ENCODE data around the gene GVQW3. TPM values are rescaled to one million over a fixed set of nuclear protein-coding genes. Genes with fewer than 3 reads are reported as not detected.

GVQW3 gene
- total RNA-seq, 2 donors from 2014 or later, result 0.89 to 0.90 TPM

DNA sequence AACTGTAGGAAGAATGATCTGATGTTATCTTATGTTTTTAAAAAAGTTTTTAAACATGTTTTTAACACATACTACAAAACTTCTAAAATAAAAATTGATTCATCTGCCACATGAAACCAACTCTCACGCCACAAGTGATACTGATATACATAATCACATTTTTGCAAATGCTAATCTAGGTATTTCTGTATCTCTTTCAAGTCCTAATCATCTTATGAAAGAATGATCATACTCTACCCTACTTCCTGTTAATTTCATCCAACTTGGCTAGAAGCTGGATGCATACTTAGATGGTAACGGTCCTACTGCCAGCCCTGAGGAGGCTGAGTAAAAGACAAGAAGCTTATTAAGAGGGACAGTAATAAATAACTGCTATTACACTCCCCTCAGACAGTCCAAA, 19.3 kb upstream of the GVQW3 start:
- DNase-seq (ENCODE audit: low spot score), result no peak
- H3K4me3 ChIP-seq, result no peak overlapping the region
- H3K27ac ChIP-seq, result peak overlapping the region in 1 of 2 donors; percentile 33
- H3K36me3 ChIP-seq, result peaks cover 6% of the 10 kb centered on the region
- no peaks in the 10 kb centered on the region for H3K9me3 ChIP-seq
- TF ChIP-seq, protein P1, sequence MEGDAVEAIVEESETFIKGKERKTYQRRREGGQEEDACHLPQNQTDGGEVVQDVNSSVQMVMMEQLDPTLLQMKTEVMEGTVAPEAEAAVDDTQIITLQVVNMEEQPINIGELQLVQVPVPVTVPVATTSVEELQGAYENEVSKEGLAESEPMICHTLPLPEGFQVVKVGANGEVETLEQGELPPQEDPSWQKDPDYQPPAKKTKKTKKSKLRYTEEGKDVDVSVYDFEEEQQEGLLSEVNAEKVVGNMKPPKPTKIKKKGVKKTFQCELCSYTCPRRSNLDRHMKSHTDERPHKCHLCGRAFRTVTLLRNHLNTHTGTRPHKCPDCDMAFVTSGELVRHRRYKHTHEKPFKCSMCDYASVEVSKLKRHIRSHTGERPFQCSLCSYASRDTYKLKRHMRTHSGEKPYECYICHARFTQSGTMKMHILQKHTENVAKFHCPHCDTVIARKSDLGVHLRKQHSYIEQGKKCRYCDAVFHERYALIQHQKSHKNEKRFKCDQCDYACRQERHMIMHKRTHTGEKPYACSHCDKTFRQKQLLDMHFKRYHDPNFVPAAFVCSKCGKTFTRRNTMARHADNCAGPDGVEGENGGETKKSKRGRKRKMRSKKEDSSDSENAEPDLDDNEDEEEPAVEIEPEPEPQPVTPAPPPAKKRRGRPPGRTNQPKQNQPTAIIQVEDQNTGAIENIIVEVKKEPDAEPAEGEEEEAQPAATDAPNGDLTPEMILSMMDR (IDR thresholded peaks at IDR 0.05), result no peak
- H3K27me3 ChIP-seq, result no peaks in the 10 kb centered on the region
- H3K4me1 ChIP-seq, result peaks cover 0 to 4% of the 10 kb centered on the region in 2 donors

DNA sequence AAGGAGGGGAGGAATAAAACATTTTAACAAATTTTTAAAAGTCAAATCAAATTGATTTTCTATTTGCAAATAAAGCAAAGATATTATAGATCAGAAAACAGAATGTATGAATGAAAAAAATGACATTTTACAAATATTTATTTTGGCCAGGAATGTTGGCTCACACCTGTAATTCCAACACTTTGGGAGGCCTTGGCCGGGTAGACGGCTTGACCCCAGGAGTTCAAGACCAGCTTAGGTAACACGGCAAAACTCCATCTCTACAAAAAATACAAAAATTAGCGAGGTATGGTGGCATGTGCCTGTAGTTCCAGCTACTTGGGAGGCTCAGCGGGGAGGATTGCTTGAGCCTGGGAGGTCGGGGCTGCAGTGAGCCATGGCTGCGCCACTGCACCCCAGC, 18.4 kb upstream of the GVQW3 start:
- peaks cover 6% of the 10 kb centered on the region for H3K36me3 ChIP-seq
- no peak overlapping the region for H3K4me3 ChIP-seq
- H3K27me3 ChIP-seq, result no peaks in the 10 kb centered on the region
- H3K4me1 ChIP-seq, result peaks cover 0 to 4% of the 10 kb centered on the region in 2 donors
- H3K27ac ChIP-seq, result no peak overlapping the region
- H3K9me3 ChIP-seq, result no peaks in the 10 kb centered on the region
- TF ChIP-seq, protein P1 (IDR thresholded peaks at IDR 0.05), result no peak
- no peak for DNase-seq (ENCODE audit: low spot score)

DNA sequence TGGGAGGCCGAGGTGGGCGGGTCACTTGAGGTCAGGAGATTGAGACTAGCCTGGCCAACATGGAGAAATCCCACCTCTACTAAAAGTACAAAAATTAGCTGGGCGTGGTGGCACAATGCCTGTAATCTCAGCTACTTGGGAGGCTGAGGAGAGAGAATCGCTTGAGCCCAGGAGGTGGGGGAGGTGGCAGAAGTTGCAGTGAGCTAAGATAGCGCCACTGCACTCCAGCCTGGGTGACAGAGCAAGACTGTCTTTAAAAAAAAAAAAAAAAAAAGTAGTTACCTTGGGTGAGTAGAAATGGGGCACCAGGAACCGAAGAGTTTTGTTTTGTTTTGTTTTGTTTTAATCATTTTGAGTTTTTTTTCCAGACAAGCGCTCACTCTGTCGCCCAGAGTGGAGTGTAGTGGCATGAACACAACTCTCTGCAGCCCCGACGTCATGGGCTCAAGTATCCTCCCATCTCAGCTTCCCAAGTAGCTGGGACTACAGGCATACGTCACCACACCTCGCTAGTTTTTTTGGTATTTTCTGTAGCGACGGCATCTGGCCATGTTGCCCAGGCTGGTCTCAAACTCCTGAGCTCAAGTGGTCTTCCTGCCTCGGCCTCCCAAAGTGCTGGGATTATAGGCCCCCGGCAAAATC, 16.0 kb upstream of the GVQW3 start:
- no peaks in the 10 kb centered on the region for H3K36me3 ChIP-seq
- no peak for DNase-seq (ENCODE audit: low spot score)
- no peaks in the 10 kb centered on the region for H3K27me3 ChIP-seq
- H3K4me1 ChIP-seq, result peaks cover 0 to 8% of the 10 kb centered on the region in 2 donors
- H3K4me3 ChIP-seq, result no peak overlapping the region
- no peaks in the 10 kb centered on the region for H3K9me3 ChIP-seq
- no peak overlapping the region for H3K27ac ChIP-seq
- TF ChIP-seq, protein P1 (IDR thresholded peaks at IDR 0.05), result no peak

DNA sequence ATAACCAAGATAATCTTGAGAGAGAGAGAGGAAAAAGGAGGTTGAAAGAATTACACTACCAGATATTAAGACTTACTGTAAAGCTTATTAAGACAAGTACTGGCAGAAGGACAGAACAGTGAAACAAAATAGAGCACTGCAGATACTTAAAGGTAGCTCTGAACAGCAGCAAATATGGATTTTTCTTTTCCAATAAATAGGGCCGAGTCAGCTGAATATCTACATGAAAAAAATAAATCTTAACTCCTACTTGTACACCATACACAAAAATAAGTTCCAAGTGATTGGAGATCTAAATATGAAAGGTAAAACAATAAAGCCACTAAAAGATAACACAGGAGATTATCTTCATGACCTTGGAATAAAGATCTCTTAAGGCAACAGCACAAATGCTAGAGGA, 12.6 kb upstream of the GVQW3 start:
- Histone ChIP-seq H3K9me3 (no peaks in the 10 kb centered on the region), H3K27ac (no peak overlapping the region), H3K27me3 (no peaks in the 10 kb centered on the region), H3K4me3 (no peak overlapping the region), H3K4me1 (peaks cover 0 to 15% of the 10 kb centered on the region in 2 donors), H3K36me3 (no peaks in the 10 kb centered on the region)
- TF ChIP-seq, protein P1 (IDR thresholded peaks at IDR 0.05), result no peak
- no peak for DNase-seq (ENCODE audit: low spot score)

DNA sequence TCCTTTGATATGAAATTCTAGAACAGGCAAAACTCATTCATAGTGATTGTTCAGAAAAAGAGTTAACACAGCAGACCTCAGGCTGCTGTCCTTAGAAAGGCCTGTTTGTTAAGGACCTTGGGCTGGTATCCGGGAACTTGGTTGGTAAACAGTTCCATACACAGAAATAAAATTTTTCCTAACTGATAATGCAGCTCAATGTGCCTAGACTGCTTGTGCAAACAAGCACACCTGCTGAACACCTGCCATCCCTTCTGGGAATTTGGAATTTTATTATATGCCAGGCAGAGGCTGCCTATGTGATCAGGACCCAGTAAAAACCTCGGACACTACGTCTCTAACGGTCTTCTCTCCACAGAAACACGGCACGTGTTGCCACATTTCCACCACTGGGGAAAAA, 11.7 kb upstream of the GVQW3 start:
- H3K36me3 ChIP-seq, result no peaks in the 10 kb centered on the region
- no peak overlapping the region for H3K27ac ChIP-seq
- TF ChIP-seq, protein P1 (IDR thresholded peaks at IDR 0.05), result no peak
- H3K4me1 ChIP-seq, result peaks cover 0 to 15% of the 10 kb centered on the region in 2 donors
- H3K4me3 ChIP-seq, result no peak overlapping the region
- DNase-seq (ENCODE audit: low spot score), result no peak
- H3K9me3 ChIP-seq, result no peaks in the 10 kb centered on the region
- H3K27me3 ChIP-seq, result no peaks in the 10 kb centered on the region

DNA sequence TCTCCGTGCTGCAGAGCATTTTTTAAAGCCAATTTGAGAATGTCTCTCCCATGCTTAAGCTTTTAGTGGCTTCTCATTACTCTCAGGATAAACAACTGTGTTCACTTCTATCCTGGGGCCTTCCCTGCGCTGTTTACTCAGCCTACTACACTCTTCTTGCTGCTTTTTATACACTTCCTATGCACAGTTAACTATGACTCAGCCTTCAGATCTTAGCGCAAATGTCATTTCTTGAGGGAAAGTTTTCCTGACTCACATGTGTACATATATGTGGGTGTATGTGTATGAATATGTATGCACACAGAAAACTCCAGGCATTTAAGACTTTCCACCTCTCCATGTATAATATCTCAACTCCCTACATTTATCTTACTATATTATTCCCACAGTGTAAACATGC, 10.0 kb upstream of the GVQW3 start:
- peaks cover 0 to 13% of the 10 kb centered on the region in 2 donors for H3K4me1 ChIP-seq
- TF ChIP-seq, protein P1 (IDR thresholded peaks at IDR 0.05), result no peak
- no peaks in the 10 kb centered on the region for H3K36me3 ChIP-seq
- H3K27me3 ChIP-seq, result no peaks in the 10 kb centered on the region
- no peak for DNase-seq (ENCODE audit: low spot score)
- H3K4me3 ChIP-seq, result no peak overlapping the region
- H3K9me3 ChIP-seq, result no peaks in the 10 kb centered on the region
- H3K27ac ChIP-seq, result no peak overlapping the region

Measured in right atrium auricular region (tissue), 2 donors.